Upper lobe of left lung (tissue), 4 donors: ENCODE measurements around the gene TSPEAR.

Source experiments
- CTCF ChIP-seq, 6 experiments: fragments of 450-650 bp in 4 of 6; fragments of 200-600 bp in 2 of 6; sonication (generic) in 2 of 6; IDR thresholded peaks; one replicate each; pipeline ENCODE4 v1.5.1; 2016 to 2019; ENCODE audit warnings: antibody characterized with exemption in 6 of 6
- EP300 ChIP-seq, 4 donors: sonication (generic); formaldehyde crosslinking; IDR thresholded peaks; one replicate each; pipeline ENCODE4 v1.5.1; 2017; ENCODE audit warnings: antibody characterized with exemption in 4 of 4, control low read depth in 2 of 4
- POLR2A ChIP-seq, 4 donors: fragments of 450-650 bp; IDR thresholded peaks; one replicate each; pipeline ENCODE4 v1.5.1; 2016 to 2017; ENCODE audit warnings: antibody characterized with exemption in 4 of 4, mild to moderate bottlenecking in 2 of 4

DNA sequence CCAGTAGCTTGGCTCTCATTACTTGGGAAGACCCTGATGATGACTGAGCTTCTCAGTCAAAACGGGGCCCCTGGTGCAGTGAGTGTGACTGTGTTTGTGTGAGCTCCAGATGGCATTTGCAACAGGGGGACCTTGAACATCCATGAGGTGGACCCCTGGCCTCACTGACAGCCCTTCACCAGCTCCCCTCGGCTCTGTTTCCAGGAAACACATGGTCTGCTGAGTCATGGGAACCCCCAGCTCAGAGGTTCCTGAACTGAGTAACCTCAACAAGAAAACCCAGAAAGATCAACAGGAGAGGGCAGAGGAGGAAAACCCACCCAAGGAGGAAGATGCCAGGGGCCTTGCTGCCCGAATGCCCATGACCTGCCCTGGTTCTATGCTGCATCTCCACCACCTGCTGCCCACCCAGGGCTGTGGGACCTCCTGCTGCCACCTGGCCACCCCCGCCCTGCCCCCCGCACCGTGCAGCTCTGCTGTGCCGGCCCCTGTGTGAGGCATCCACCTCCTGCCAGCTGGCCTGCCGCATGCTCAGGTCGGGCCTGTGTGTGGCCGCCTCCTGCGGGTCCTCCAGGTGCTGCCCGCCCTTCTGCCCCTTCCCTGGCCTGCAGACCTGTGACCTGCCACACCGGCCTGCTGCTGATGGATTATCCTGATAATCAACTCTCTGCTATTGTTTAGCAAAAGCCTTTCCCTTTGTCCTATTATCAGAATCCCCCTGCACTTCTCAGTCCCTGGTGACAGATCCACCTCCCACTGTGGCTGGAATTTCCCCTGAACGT lies 25.2 kb downstream of the TSPEAR start:
- TF ChIP-seq CTCF (IDR thresholded peaks at IDR 0.05) (no peak), POLR2A (IDR thresholded peaks at IDR 0.05) (no peak), EP300 (IDR thresholded peaks at IDR 0.05) (no peak)
